ENCODE measurements around the gene FBXW8. TPM values are rescaled to one million over a fixed set of nuclear protein-coding genes. Genes with fewer than 3 reads are reported as not detected.

FBXW8 gene
- 15.4 and 16.8 TPM in 2 replicates for total RNA-seq (2014; rRNA removed; shearing (Covaris generic))

- DNase-seq (ENCODE audit: low spot score), result peak; percentile 54
Observed at GRCh38 chr12:116910645-116911451, at the start of gene FBXW8. Gene FBXW8, plus strand, starts transcription at chr12:116910950. Its CDS starts 88 bp downstream, at chr12:116911038.

GRCh38 chr12:116861320-116861719 is 49.4 kb upstream of the FBXW8 start:
- DNase-seq (ENCODE audit: low spot score), result peak; percentile 48

GRCh38 chr12:116862167-116862566 is 48.6 kb upstream of the FBXW8 start:
- DNase-seq (ENCODE audit: low spot score), result no peak

GRCh38 chr12:116863275-116863767 is 47.4 kb upstream of the FBXW8 start:
- peak; percentile 61 for DNase-seq (ENCODE audit: low spot score)

GRCh38 chr12:116864371-116865160 is 46.2 kb upstream of the FBXW8 start:
- peak; percentile 89 for DNase-seq (ENCODE audit: low spot score)

GRCh38 chr12:116867523-116867922 is 43.2 kb upstream of the FBXW8 start:
- no peak for DNase-seq (ENCODE audit: low spot score)

- DNase-seq (ENCODE audit: low spot score), result no peak
Observed at GRCh38 chr12:116870306-116870705, 40.4 kb upstream of the FBXW8 start.

GRCh38 chr12:116874324-116874995 is 36.3 kb upstream of the FBXW8 start:
- DNase-seq (ENCODE audit: low spot score), result no peak

- no peak for DNase-seq (ENCODE audit: low spot score)
Observed at GRCh38 chr12:116876151-116876869, 34.4 kb upstream of the FBXW8 start.

- DNase-seq (ENCODE audit: low spot score), result no peak
Observed at GRCh38 chr12:116878567-116879508, 31.9 kb upstream of the FBXW8 start.

- DNase-seq (ENCODE audit: low spot score), result no peak
Observed at GRCh38 chr12:116879509-116880212, 31.1 kb upstream of the FBXW8 start.

GRCh38 chr12:116880213-116880816 is 30.4 kb upstream of the FBXW8 start:
- DNase-seq (ENCODE audit: low spot score), result no peak

- no peak for DNase-seq (ENCODE audit: low spot score)
Observed at GRCh38 chr12:116880817-116881324, 29.9 kb upstream of the FBXW8 start.

- DNase-seq (ENCODE audit: low spot score), result no peak
Observed at GRCh38 chr12:116881325-116881876, 29.3 kb upstream of the FBXW8 start, which contains the start of gene HRK. Gene HRK, minus strand, starts transcription at chr12:116881441. Its CDS starts 134 bp downstream, at chr12:116881307.

GRCh38 chr12:116881877-116882507 is 28.8 kb upstream of the FBXW8 start:
- no peak for DNase-seq (ENCODE audit: low spot score)

- DNase-seq (ENCODE audit: low spot score), result no peak
Observed at GRCh38 chr12:116882742-116883141, 28.0 kb upstream of the FBXW8 start.

GRCh38 chr12:116884871-116885270 is 25.9 kb upstream of the FBXW8 start:
- no peak for DNase-seq (ENCODE audit: low spot score)

- DNase-seq (ENCODE audit: low spot score), result no peak
Observed at GRCh38 chr12:116885491-116885890, 25.3 kb upstream of the FBXW8 start.
